ENCODE data around the gene SIRT7. TPM values are rescaled to one million over a fixed set of nuclear protein-coding genes. Genes with fewer than 3 reads are reported as not detected.
A peak's percentile ranks its signal among the peaks of the same experiment; 100 is the strongest.

Gene SIRT7
- total RNA-seq, 1 donor from 2014 or later, result 20.9 TPM

GRCh38 chr17:81922566-81923301, 4.8 kb upstream of the SIRT7 start:
- DNase-seq (ENCODE audit: extremely low spot score, unreplicated experiment), result no peak
- Mint-ChIP-seq H3K36me3 (ENCODE audit: unreplicated experiment) (peaks cover 4% of the 10 kb centered on the region), H3K9me3 (ENCODE audit: unreplicated experiment) (no peaks in the 10 kb centered on the region), H3K4me1 (ENCODE audit: unreplicated experiment) (peaks cover 34% of the 10 kb centered on the region), H3K27ac (ENCODE audit: unreplicated experiment) (peak overlapping the region; percentile 60), H3K27me3 (ENCODE audit: unreplicated experiment) (no peaks in the 10 kb centered on the region), H3K4me3 (ENCODE audit: unreplicated experiment) (peak overlapping the region; percentile 38)
- TF ChIP-seq CTCF (IDR thresholded peaks at IDR 0.05), result no peak

GRCh38 chr17:81921996-81922565, 4.1 kb upstream of the SIRT7 start:
- peaks cover 37% of the 10 kb centered on the region for H3K4me1 Mint-ChIP-seq (ENCODE audit: unreplicated experiment)
- peak overlapping the region; percentile 76 for H3K27ac Mint-ChIP-seq (ENCODE audit: unreplicated experiment)
- peaks cover 4% of the 10 kb centered on the region for H3K36me3 Mint-ChIP-seq (ENCODE audit: unreplicated experiment)
- H3K27me3 Mint-ChIP-seq (ENCODE audit: unreplicated experiment), result no peaks in the 10 kb centered on the region
- no peak for TF ChIP-seq CTCF (IDR thresholded peaks at IDR 0.05)
- no peaks in the 10 kb centered on the region for H3K9me3 Mint-ChIP-seq (ENCODE audit: unreplicated experiment)
- no peak for DNase-seq (ENCODE audit: extremely low spot score, unreplicated experiment)
- no peak overlapping the region for H3K4me3 Mint-ChIP-seq (ENCODE audit: unreplicated experiment)

GRCh38 chr17:81921537-81921862, 3.5 kb upstream of the SIRT7 start:
- Mint-ChIP-seq H3K36me3 (ENCODE audit: unreplicated experiment) (peaks cover 4% of the 10 kb centered on the region), H3K9me3 (ENCODE audit: unreplicated experiment) (no peaks in the 10 kb centered on the region), H3K27ac (ENCODE audit: unreplicated experiment) (no peak overlapping the region), H3K4me3 (ENCODE audit: unreplicated experiment) (no peak overlapping the region), H3K27me3 (ENCODE audit: unreplicated experiment) (no peaks in the 10 kb centered on the region), H3K4me1 (ENCODE audit: unreplicated experiment) (peaks cover 42% of the 10 kb centered on the region)
- TF ChIP-seq CTCF (IDR thresholded peaks at IDR 0.05), result no peak
- DNase-seq (ENCODE audit: extremely low spot score, unreplicated experiment), result no peak

GRCh38 chr17:81920612-81921536, 2.9 kb upstream of the SIRT7 start:
- peak overlapping the region; percentile 11 for H3K27ac Mint-ChIP-seq (ENCODE audit: unreplicated experiment)
- no peak overlapping the region for H3K4me3 Mint-ChIP-seq (ENCODE audit: unreplicated experiment)
- H3K27me3 Mint-ChIP-seq (ENCODE audit: unreplicated experiment), result no peaks in the 10 kb centered on the region
- no peak for TF ChIP-seq CTCF (IDR thresholded peaks at IDR 0.05)
- H3K36me3 Mint-ChIP-seq (ENCODE audit: unreplicated experiment), result peaks cover 4% of the 10 kb centered on the region
- peaks cover 35% of the 10 kb centered on the region for H3K4me1 Mint-ChIP-seq (ENCODE audit: unreplicated experiment)
- DNase-seq (ENCODE audit: extremely low spot score, unreplicated experiment), result no peak
- no peaks in the 10 kb centered on the region for H3K9me3 Mint-ChIP-seq (ENCODE audit: unreplicated experiment)
